B cell (primary cell): ENCODE measurements around the gene MSMB. TPM values are rescaled to one million over a fixed set of nuclear protein-coding genes. Genes with fewer than 3 reads are reported as not detected.

Experiments used
- ATAC-seq: fragments of 200-7000 bp; cut with Tn5 transposase; one replicate; pipeline ENCODE4 v1.10.0; 2021; ENCODE audit warnings: low read depth, mild to moderate bottlenecking, moderate number of reproducible peaks, moderate library complexity
- CTCF ChIA-PET: fragments of 350-600 bp; sonication (Branson Sonifier 250); formaldehyde crosslinking; loops from one replicate; lab custom pipeline; 2021; ENCODE audit warnings: antibody characterized with exemption, inconsistent platforms; lab: Charles Lee
- POLR2A ChIA-PET: fragments of 350-600 bp; sonication (Branson Sonifier 250); formaldehyde crosslinking; loops from one replicate; lab custom pipeline; 2021; ENCODE audit warnings: antibody characterized with exemption; lab: Charles Lee
- DNase-seq: peaks from one replicate; pipeline ENCODE4 v3.0.0; 2013
- H2AFZ ChIP-seq: 2 replicates; pipeline ENCODE4 v1.6.1; 2012; ENCODE audit warnings: mild to moderate bottlenecking, low read depth, low read length; ENCODE audit not compliant: insufficient read depth, poor library complexity, severe bottlenecking
- H3K27ac ChIP-seq, 2 donors: 1 replicate in 1 of 2; 2 replicates in 1 of 2; pipeline ENCODE4 v1.5.1; 2012 to 2013; ENCODE audit warnings: low read length in 2 of 2, mild to moderate bottlenecking in 2 of 2, moderate library complexity in 1 of 2
- H3K27me3 ChIP-seq, 4 experiments: fragments of 200-600 bp in 1 of 4; sonication (generic) in 1 of 4; replicated peaks in 1 of 4; 1 replicate in 2 of 4; 2 replicates in 2 of 4; pipeline versions ENCODE4 v1.6.1 to v1.7.0; 2013 to 2016; ENCODE audit warnings: low read length in 3 of 4, mild to moderate bottlenecking in 2 of 4, mixed read lengths in 1 of 4, moderate library complexity in 1 of 4; ENCODE audit not compliant: insufficient read depth in 4 of 4, control insufficient read depth in 3 of 4; ENCODE audit errors: control extremely low read depth in 1 of 4
- H3K36me3 ChIP-seq, 2 experiments: replicated peaks in 1 of 2; 1 replicate in 1 of 2; 2 replicates in 1 of 2; pipeline versions ENCODE4 v1.6.1 to v1.7.1; 2013; ENCODE audit warnings: low read length in 1 of 2; ENCODE audit not compliant: insufficient read depth in 2 of 2, control insufficient read depth in 1 of 2; ENCODE audit errors: control extremely low read depth in 1 of 2, extremely low read depth in 1 of 2
- H3K4me1 ChIP-seq, 2 donors: fragments of 200-600 bp in 1 of 2; sonication (generic) in 1 of 2; 1 replicate in 1 of 2; 2 replicates in 1 of 2; pipeline versions ENCODE4 v1.5.1 to v1.6.1; 2013 to 2017; ENCODE audit warnings: low read length in 2 of 2; ENCODE audit not compliant: control insufficient read depth in 2 of 2, insufficient read depth in 2 of 2
- H3K4me2 ChIP-seq: replicated peaks from 2 replicates; pipeline ENCODE3; 2012; ENCODE audit warnings: mild to moderate bottlenecking, low read depth, low read length; ENCODE audit not compliant: poor library complexity, severe bottlenecking
- H3K4me3 ChIP-seq, 5 experiments: fragments of 200-600 bp in 1 of 5; sonication (generic) in 1 of 5; 1 replicate in 3 of 5; 2 replicates in 2 of 5; pipeline versions ENCODE4 v1.5.1 to v1.7.0; 2011 to 2016; ENCODE audit warnings: low read length in 4 of 5, mild to moderate bottlenecking in 4 of 5, low read depth in 2 of 5, control low read depth in 1 of 5, moderate library complexity in 1 of 5; ENCODE audit not compliant: insufficient read depth in 1 of 5; ENCODE audit errors: control extremely low read depth in 1 of 5, extremely low read depth in 1 of 5
- H3K79me2 ChIP-seq: fragments of 200-600 bp; sonication (generic); one replicate; pipeline ENCODE4 v1.6.0; 2016; ENCODE audit warnings: low read length; ENCODE audit not compliant: control insufficient read depth, insufficient read depth
- H3K9ac ChIP-seq: fragments of 200-600 bp; sonication (generic); 2 replicates; pipeline ENCODE4 v1.6.1; 2017; ENCODE audit warnings: mild to moderate bottlenecking, low read length, moderate library complexity
- H3K9me3 ChIP-seq, 3 donors: one replicate each; pipeline versions ENCODE4 v1.6.1 to v1.7.1; 2013; ENCODE audit warnings: low read length in 2 of 3; ENCODE audit not compliant: control insufficient read depth in 2 of 3, insufficient read depth in 1 of 3; ENCODE audit errors: control extremely low read depth in 1 of 3
- H4K20me1 ChIP-seq: 2 replicates; pipeline ENCODE4 v1.6.0; 2012; ENCODE audit warnings: mild to moderate bottlenecking, low read length; ENCODE audit not compliant: insufficient read depth, control insufficient read depth, poor library complexity, severe bottlenecking
- H3K27ac Mint-ChIP-seq: one replicate; pipeline ENCODE4 v1.8.0; 2021; ENCODE audit warnings: mixed read lengths
- H3K27me3 Mint-ChIP-seq: one replicate; pipeline ENCODE4 v1.8.0; 2021; ENCODE audit warnings: mixed read lengths
- H3K4me1 Mint-ChIP-seq: one replicate; pipeline ENCODE4 v1.8.0; 2021; ENCODE audit warnings: mixed read lengths
- H3K4me3 Mint-ChIP-seq: one replicate; pipeline ENCODE4 v1.8.0; 2021; ENCODE audit warnings: mixed read lengths
- H3K9me3 Mint-ChIP-seq: one replicate; pipeline ENCODE4 v1.8.0; 2022; ENCODE audit warnings: mixed read lengths; ENCODE audit not compliant: insufficient read depth
- EZH2 ChIP-seq: IDR thresholded peaks from 2 replicates; pipeline ENCODE4 v1.6.1; 2012; ENCODE audit warnings: borderline replicate concordance, low read depth, mild to moderate bottlenecking, moderate library complexity, low read length; ENCODE audit not compliant: insufficient read depth, poor library complexity, severe bottlenecking
- WGBS: methylation state at CpG from one replicate; pipeline ENCODE4 v1.1.5; 2013; ENCODE audit warnings: missing lambda C conversion rate; ENCODE audit not compliant: insufficient coverage; 5-methylcytosine and 5-hydroxymethylcytosine counted together
- intact Hi-C: fragments of 100-400 bp; cut with micrococcal nuclease; formaldehyde crosslinking; loops from one replicate; pipeline ENCODE4 v1.10.0; 2022
- polyA plus RNA-seq: library from polyadenylated mRNA; depleted of rRNA; stranded (reverse); fragments of >200 nt; gene quantifications from 2 replicates; pipeline ENCODE4 v1.2.3, GENCODE V29; 2012
- total RNA-seq, 2 donors: library from RNA; stranded (reverse); fragments of 120-200 nt in 1 of 2; gene quantifications; 1 replicate in 1 of 2; 2 replicates in 1 of 2; pipeline versions ENCODE4 v1.2.3 to v1.2.4, GENCODE V29; 2013 to 2022
- TF ChIP-seq, protein P1 (sequence below): fragments of 200-600 bp; IDR thresholded peaks from one replicate; pipeline ENCODE4 v1.8.0; 2022; ENCODE audit warnings: antibody characterized with exemption, mild to moderate bottlenecking

Gene MSMB
- total and polyA plus RNA-seq, 2 donors (not counting 1 experiment from before 2014, with no cell fraction given), result not detected

- intact Hi-C loops, result no loop called here
- ChIA-PET CTCF (interaction anchor here (1.0 kb wide), 1 partner anchor 17 kb away, joined by 3 read pairs; no protein-coding TSS in a partner anchor), POLR2A (no interaction called here)
- H2AFZ ChIP-seq, result no peak overlapping the region
- H3K27ac ChIP-seq, result no peak overlapping the region
- no peaks in the 10 kb centered on the region for H4K20me1 ChIP-seq
- H3K4me3 Mint-ChIP-seq, result no peak overlapping the region
- DNase-seq, result no peak
- H3K4me3 ChIP-seq, result no peak overlapping the region
- ATAC-seq, result no peak
- H3K9ac ChIP-seq, result no peak overlapping the region
- no peaks in the 10 kb centered on the region for H3K4me1 Mint-ChIP-seq
- no peaks in the 10 kb centered on the region for H3K27me3 ChIP-seq
- no peaks in the 10 kb centered on the region for H3K79me2 ChIP-seq
- no peaks in the 10 kb centered on the region for H3K4me1 ChIP-seq
- no peak overlapping the region for H3K27ac Mint-ChIP-seq
- H3K27me3 Mint-ChIP-seq, result no peaks in the 10 kb centered on the region
- WGBS, result no CpG with 5 or more reads among the region's 3 CpGs
- no peak overlapping the region for H3K4me2 ChIP-seq
- H3K9me3 Mint-ChIP-seq, result no peaks in the 10 kb centered on the region
- H3K9me3 ChIP-seq, result no peaks in the 10 kb centered on the region
- TF ChIP-seq EZH2, result no peak
- TF ChIP-seq, protein P1, sequence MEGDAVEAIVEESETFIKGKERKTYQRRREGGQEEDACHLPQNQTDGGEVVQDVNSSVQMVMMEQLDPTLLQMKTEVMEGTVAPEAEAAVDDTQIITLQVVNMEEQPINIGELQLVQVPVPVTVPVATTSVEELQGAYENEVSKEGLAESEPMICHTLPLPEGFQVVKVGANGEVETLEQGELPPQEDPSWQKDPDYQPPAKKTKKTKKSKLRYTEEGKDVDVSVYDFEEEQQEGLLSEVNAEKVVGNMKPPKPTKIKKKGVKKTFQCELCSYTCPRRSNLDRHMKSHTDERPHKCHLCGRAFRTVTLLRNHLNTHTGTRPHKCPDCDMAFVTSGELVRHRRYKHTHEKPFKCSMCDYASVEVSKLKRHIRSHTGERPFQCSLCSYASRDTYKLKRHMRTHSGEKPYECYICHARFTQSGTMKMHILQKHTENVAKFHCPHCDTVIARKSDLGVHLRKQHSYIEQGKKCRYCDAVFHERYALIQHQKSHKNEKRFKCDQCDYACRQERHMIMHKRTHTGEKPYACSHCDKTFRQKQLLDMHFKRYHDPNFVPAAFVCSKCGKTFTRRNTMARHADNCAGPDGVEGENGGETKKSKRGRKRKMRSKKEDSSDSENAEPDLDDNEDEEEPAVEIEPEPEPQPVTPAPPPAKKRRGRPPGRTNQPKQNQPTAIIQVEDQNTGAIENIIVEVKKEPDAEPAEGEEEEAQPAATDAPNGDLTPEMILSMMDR, result no peak
- H3K36me3 ChIP-seq, result peaks cover 21 to 92% of the 10 kb centered on the region in 2 experiments
Observed at GRCh38 chr10:46006219-46006618, 39.9 kb downstream of the MSMB start.

DNA sequence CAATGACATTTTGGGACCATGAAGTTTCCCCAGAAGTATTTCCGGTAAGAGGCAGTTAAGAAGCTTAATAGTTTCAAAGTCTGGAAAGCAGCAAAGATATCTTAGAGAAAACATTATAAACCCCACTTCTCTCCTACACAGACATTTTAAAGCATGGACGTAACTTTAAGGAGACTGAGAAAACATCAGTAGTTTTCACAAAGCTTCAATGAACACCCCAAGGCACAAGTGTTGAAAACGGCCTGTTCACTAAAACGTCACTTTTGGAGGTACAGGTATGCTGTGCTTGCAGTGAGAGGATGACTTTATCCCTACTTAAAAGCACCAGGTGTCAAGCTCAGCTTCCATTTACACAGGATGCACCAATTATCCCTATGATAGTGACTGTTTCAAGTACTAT, 40.7 kb downstream of the MSMB start:
- TF ChIP-seq, protein P1, result no peak
- no peak for TF ChIP-seq EZH2
- ChIA-PET POLR2A (no interaction called here), CTCF (no interaction called here)
- Histone ChIP-seq H3K79me2 (no peaks in the 10 kb centered on the region), H3K9me3 (no peaks in the 10 kb centered on the region), H3K27ac (no peak overlapping the region), H3K27me3 (no peaks in the 10 kb centered on the region), H2AFZ (no peak overlapping the region), H3K4me3 (no peak overlapping the region), H3K36me3 (peaks cover 27 to 89% of the 10 kb centered on the region in 2 experiments), H3K9ac (no peak overlapping the region), H3K4me1 (no peaks in the 10 kb centered on the region), H4K20me1 (no peaks in the 10 kb centered on the region), H3K4me2 (no peak overlapping the region)
- intact Hi-C loops, result no loop called here
- Mint-ChIP-seq H3K4me1 (no peaks in the 10 kb centered on the region), H3K4me3 (no peak overlapping the region), H3K27me3 (no peaks in the 10 kb centered on the region), H3K9me3 (no peaks in the 10 kb centered on the region), H3K27ac (no peak overlapping the region)
- WGBS, result no CpG with 5 or more reads among the region's 4 CpGs
- DNase-seq, result no peak
- ATAC-seq, result no peak
